HG02571 (cell line): Measurements from ENCODE around the gene SYCN.

Experiments
- ATAC-seq: cut with Tn5 transposase; IDR thresholded peaks from one replicate; pipeline ENCODE4 v1.9.1; 2021; ENCODE audit warnings: mild to moderate bottlenecking, moderate library complexity; ENCODE audit not compliant: unreplicated experiment

Gene SYCN

GRCh38 chr19:39196320-39196719, 7.7 kb downstream of the SYCN start:
- ATAC-seq = no peak

- no peak for ATAC-seq
Measured at GRCh38 chr19:39195755-39196154, 8.3 kb downstream of the SYCN start.

GRCh38 chr19:39194832-39195542, 9.1 kb downstream of the SYCN start:
- no peak for ATAC-seq

- ATAC-seq = no peak
Measured at GRCh38 chr19:39193803-39194202, 10.3 kb downstream of the SYCN start.

GRCh38 chr19:39192846-39193245, 11.2 kb downstream of the SYCN start:
- ATAC-seq = no peak

GRCh38 chr19:39190768-39191167, 13.3 kb downstream of the SYCN start:
- ATAC-seq = no peak

- no peak for ATAC-seq
Measured at GRCh38 chr19:39188960-39189359, 15.1 kb downstream of the SYCN start.

GRCh38 chr19:39187552-39187943, 16.5 kb downstream of the SYCN start:
- no peak for ATAC-seq

- ATAC-seq = no peak
Measured at GRCh38 chr19:39186391-39186790, 17.7 kb downstream of the SYCN start.

GRCh38 chr19:39183104-39183503, 21.0 kb downstream of the SYCN start:
- ATAC-seq = no peak

- ATAC-seq = no peak
Measured at GRCh38 chr19:39182174-39182505, 21.9 kb downstream of the SYCN start.

GRCh38 chr19:39181500-39182173, 22.4 kb downstream of the SYCN start:
- ATAC-seq = no peak

GRCh38 chr19:39180749-39181148, 23.3 kb downstream of the SYCN start:
- no peak for ATAC-seq

- no peak for ATAC-seq
Measured at GRCh38 chr19:39179754-39180153, 24.3 kb downstream of the SYCN start.

- ATAC-seq = no peak
Measured at GRCh38 chr19:39178296-39179006, 25.6 kb downstream of the SYCN start.

- ATAC-seq = no peak
Measured at GRCh38 chr19:39177736-39178135, 26.3 kb downstream of the SYCN start.

GRCh38 chr19:39177110-39177699, 26.9 kb downstream of the SYCN start:
- no peak for ATAC-seq

GRCh38 chr19:39175564-39175963, 28.5 kb downstream of the SYCN start:
- no peak for ATAC-seq

GRCh38 chr19:39174558-39175544, 29.2 kb downstream of the SYCN start:
- no peak for ATAC-seq

GRCh38 chr19:39174142-39174541, 29.9 kb downstream of the SYCN start:
- ATAC-seq = no peak
